ENCODE data around the gene PLOD2. TPM values are rescaled to one million over a fixed set of nuclear protein-coding genes. Genes with fewer than 3 reads are reported as not detected.

PLOD2 gene
- total and polyA plus RNA-seq, 2 of the 8 experiments (the other 6 are each of a cell fraction or from before 2014, with no cell fraction given): 4.0 to 28.7 TPM

GRCh38 chr3:146187334-146187950, 26.5 kb upstream of the PLOD2 start:
- Histone ChIP-seq H3K4me1 (replicated peaks in 1 of 4; ENCODE audit: control insufficient read depth in 3 of 4, insufficient read depth in 4 of 4, low read length in 3 of 4) (peaks cover 0 to 2% (median 0%) of the 10 kb centered on the region in 4 experiments; a peak in 1 of 7 replicates), H3K56ac (replicated peaks; ENCODE audit: insufficient read length, low read depth, low read length) (no peak overlapping the region), H4K5ac (ENCODE audit: insufficient read length, low read depth, low read length) (no peak overlapping the region), H2BK120ac (replicated peaks; ENCODE audit: low read depth, low read length) (no peak overlapping the region), H4K8ac (ENCODE audit: extremely low read depth, insufficient read depth, low read length) (no peak overlapping the region), H2BK20ac (ENCODE audit: low read length) (no peak overlapping the region), H3K79me1 (ENCODE audit: low read depth, low read length) (no peaks in the 10 kb centered on the region), H3K9me3 (ENCODE audit: insufficient read depth in 2 of 2, low read depth in 1 of 2, low read length in 1 of 2) (no peaks in the 10 kb centered on the region), H3K79me2 (ENCODE audit: control insufficient read depth in 1 of 2, insufficient read depth in 2 of 2, low read length in 2 of 2) (no peaks in the 10 kb centered on the region), H3K23me2 (ENCODE audit: low read depth, low read length) (no peaks in the 10 kb centered on the region), H2BK15ac (ENCODE audit: low read length) (no peak overlapping the region), H3K4ac (replicated peaks; ENCODE audit: insufficient read length, low read depth, low read length) (no peak overlapping the region), H3K27me3 (replicated peaks in 1 of 4; ENCODE audit: control insufficient read depth in 3 of 4, extremely low read depth in 1 of 4, insufficient read depth in 3 of 4, low read length in 3 of 4) (no peaks in the 10 kb centered on the region), H3K14ac (ENCODE audit: insufficient read length) (no peak overlapping the region), H4K20me1 (replicated peaks in 1 of 2; ENCODE audit: control insufficient read depth in 1 of 2, insufficient read depth in 2 of 2, low read length in 2 of 2) (no peaks in the 10 kb centered on the region), H3K23ac (ENCODE audit: insufficient read length) (no peak overlapping the region), H2AFZ (ENCODE audit: low read length) (no peak overlapping the region), H3K4me3 (ENCODE audit: extremely low read depth in 1 of 4, insufficient read depth in 2 of 4, low read depth in 3 of 4, low read length in 4 of 4) (no peak overlapping the region), H3K9ac (replicated peaks in 1 of 4; ENCODE audit: extremely low read depth in 1 of 4, low read depth in 3 of 4, low read length in 3 of 4) (no peak overlapping the region), H2BK12ac (ENCODE audit: low read depth, low read length) (no peak overlapping the region), H3K27ac (ENCODE audit: low read depth, low read length) (no peak overlapping the region), H3K4me2 (ENCODE audit: insufficient read depth in 1 of 2, low read depth in 2 of 2, low read length in 2 of 2) (no peak overlapping the region), H3K18ac (ENCODE audit: extremely low read depth, low read length) (no peak overlapping the region), H3K36me3 (ENCODE audit: control insufficient read depth in 2 of 4, insufficient read depth in 4 of 4, low read length in 3 of 4) (no peaks in the 10 kb centered on the region), H2AK5ac (ENCODE audit: low read depth, low read length) (no peak overlapping the region), H2BK5ac (ENCODE audit: low read depth, low read length) (no peak overlapping the region), H4K91ac (replicated peaks; ENCODE audit: insufficient read length, low read length) (no peak overlapping the region)
- FAIRE-seq (peak; percentile 42), DNase-seq (ENCODE audit: low read depth in 1 of 2, low spot score in 2 of 2) (no peak)
- WGBS, 2 experiments (ENCODE audit: extremely low coverage in 1 of 2, insufficient coverage in 1 of 2, insufficient read length in 1 of 2, insufficient replicate concordance in 2 of 2, low coverage in 1 of 2, low lambda C conversion rate in 2 of 2, missing lambda C conversion rate in 1 of 2): 54% methylated on average over 2 of the region's 2 CpGs; no CpG with 5 or more reads in 1 of the 2 experiments
- ChIA-PET POLR2A (ENCODE audit: partially characterized antibody) (no interaction called here), CTCF (ENCODE audit: partially characterized antibody) (interaction anchor here (0.8 to 4.5 kb wide), 25 partner anchors 9 to 451 kb away, joined by 3 to 88 read pairs (median 7); partner anchors contain the start of gene PLOD2)
- TF ChIP-seq KDM4A (IDR thresholded peaks at IDR 0.05; ENCODE audit: low read depth, low read length, severe bottlenecking) (no peak), CEBPB (IDR thresholded peaks at IDR 0.05; ENCODE audit: low read depth, low read length) (no peak), CREB1 (IDR thresholded peaks at IDR 0.05) (no peak), E2F6 (IDR thresholded peaks at IDR 0.05) (no peak), ATF3 (IDR thresholded peaks at IDR 0.05; ENCODE audit: insufficient read depth, low read depth, low read length) (no peak)

All from H1 (cell line).